ENCODE measurements around the gene SPATC1L. TPM values are rescaled to one million over a fixed set of nuclear protein-coding genes. Genes with fewer than 3 reads are reported as not detected.

Gene SPATC1L
- total RNA-seq, 1 experiment from 2014 or later = 36.0 TPM

DNA sequence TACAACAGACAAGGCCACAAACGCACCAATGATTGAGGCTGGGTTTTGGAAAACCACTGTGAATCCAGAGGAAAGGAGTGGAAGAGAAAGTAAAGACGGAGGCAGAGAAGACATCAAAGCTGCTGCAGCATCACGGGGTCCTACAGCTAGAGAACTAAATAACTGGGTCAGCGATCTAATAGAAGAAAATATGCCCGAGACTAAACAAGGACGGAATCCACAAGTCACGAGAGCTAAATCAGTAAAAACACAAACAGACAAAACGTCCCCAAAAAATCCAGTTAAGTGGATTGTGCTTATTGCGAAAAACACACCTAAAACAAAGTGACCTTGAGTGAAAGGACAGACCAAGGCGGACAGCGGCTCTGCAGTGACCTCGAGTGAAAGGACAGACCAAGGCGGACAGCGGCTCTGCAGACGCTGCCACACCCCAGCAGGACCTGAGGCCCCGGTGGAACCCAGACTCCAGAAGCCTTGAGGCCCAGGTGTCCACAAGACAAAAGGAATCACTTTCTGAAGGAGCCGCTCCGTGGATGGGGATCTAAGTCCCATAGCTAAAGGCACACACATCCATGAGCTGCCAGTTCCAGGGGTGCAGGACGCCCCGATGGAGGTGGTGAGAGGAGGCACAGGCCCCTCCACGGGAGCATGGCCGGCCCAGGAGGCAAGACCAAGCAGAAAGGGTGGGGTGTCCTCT is 34.9 kb downstream of the SPATC1L start:
- Histone ChIP-seq H3K79me1 (ENCODE audit: insufficient read depth, low read depth, low read length, poor library complexity, severe bottlenecking) (no peaks in the 10 kb centered on the region), H3K9me3 (ENCODE audit: control insufficient read depth, low read depth, low read length) (no peaks in the 10 kb centered on the region), H3K9ac (ENCODE audit: extremely low read depth, insufficient read length, low read length) (no peak overlapping the region), H3K4ac (ENCODE audit: low read depth, low read length) (no peak overlapping the region), H4K20me1 (ENCODE audit: control insufficient read depth, insufficient read depth, insufficient read length) (no peaks in the 10 kb centered on the region), H2BK15ac (ENCODE audit: low read depth, low read length) (no peak overlapping the region), H3K4me1 (ENCODE audit: insufficient read depth, low read length) (no peaks in the 10 kb centered on the region; the same call in 1 of the 2 replicates), H3K4me2 (ENCODE audit: insufficient read depth, insufficient read length, low read length) (no peak overlapping the region), H2AK5ac (ENCODE audit: insufficient read length, low read length) (no peak overlapping the region), H2BK20ac (ENCODE audit: low read depth, low read length, poor library complexity, severe bottlenecking) (no peak overlapping the region), H3K14ac (ENCODE audit: insufficient read depth, low read length) (no peak overlapping the region), H2AFZ (ENCODE audit: low read length) (no peak overlapping the region), H4K5ac (ENCODE audit: insufficient read length, low read depth, low read length) (no peak overlapping the region), H2BK12ac (ENCODE audit: insufficient read length, low read depth, low read length) (no peak overlapping the region), H3K56ac (ENCODE audit: insufficient read length, low read depth, low read length) (no peak overlapping the region), H4K8ac (replicated peaks; ENCODE audit: insufficient read length, low read depth, low read length) (no peak overlapping the region), H3K27ac (ENCODE audit: insufficient read length, low read depth, low read length) (no peak overlapping the region), H2BK5ac (ENCODE audit: insufficient read length, low read length) (no peak overlapping the region), H3K23ac (ENCODE audit: insufficient read length, low read depth, low read length) (no peak overlapping the region), H3K27me3 (ENCODE audit: insufficient read depth, low read length) (no peaks in the 10 kb centered on the region), H4K91ac (ENCODE audit: insufficient read length, low read depth, low read length) (no peak overlapping the region), H3K79me2 (ENCODE audit: insufficient read depth, low read length) (no peaks in the 10 kb centered on the region), H3T11ph (ENCODE audit: low read length) (no peak overlapping the region), H2BK120ac (ENCODE audit: low read depth, low read length, poor library complexity, severe bottlenecking) (no peak overlapping the region), H3K23me2 (ENCODE audit: insufficient read length, low read depth, low read length, poor library complexity, severe bottlenecking) (no peaks in the 10 kb centered on the region), H3K18ac (ENCODE audit: insufficient read length, low read depth, low read length) (no peak overlapping the region)
- no peak overlapping the region for H3K4me3 Mint-ChIP-seq
- DNase-seq = no peak
- H3K9me3 Mint-ChIP-seq = peaks cover 5 to 6% of the 10 kb centered on the region in 2 experiments; a peak in 2 of 5 replicates
- H3K27me3 Mint-ChIP-seq (ENCODE audit: low read depth) = no peaks in the 10 kb centered on the region
- TF ChIP-seq, protein P1, sequence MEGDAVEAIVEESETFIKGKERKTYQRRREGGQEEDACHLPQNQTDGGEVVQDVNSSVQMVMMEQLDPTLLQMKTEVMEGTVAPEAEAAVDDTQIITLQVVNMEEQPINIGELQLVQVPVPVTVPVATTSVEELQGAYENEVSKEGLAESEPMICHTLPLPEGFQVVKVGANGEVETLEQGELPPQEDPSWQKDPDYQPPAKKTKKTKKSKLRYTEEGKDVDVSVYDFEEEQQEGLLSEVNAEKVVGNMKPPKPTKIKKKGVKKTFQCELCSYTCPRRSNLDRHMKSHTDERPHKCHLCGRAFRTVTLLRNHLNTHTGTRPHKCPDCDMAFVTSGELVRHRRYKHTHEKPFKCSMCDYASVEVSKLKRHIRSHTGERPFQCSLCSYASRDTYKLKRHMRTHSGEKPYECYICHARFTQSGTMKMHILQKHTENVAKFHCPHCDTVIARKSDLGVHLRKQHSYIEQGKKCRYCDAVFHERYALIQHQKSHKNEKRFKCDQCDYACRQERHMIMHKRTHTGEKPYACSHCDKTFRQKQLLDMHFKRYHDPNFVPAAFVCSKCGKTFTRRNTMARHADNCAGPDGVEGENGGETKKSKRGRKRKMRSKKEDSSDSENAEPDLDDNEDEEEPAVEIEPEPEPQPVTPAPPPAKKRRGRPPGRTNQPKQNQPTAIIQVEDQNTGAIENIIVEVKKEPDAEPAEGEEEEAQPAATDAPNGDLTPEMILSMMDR (conservative IDR thresholded peaks at IDR 0.05) = no peak
- H3K36me3 Mint-ChIP-seq (ENCODE audit: insufficient read depth in 1 of 3, low read depth in 3 of 3) = peaks cover 0 to 3% (median 1%) of the 10 kb centered on the region in 3 experiments; a peak in 3 of 7 replicates
- peaks cover 11 to 16% of the 10 kb centered on the region in 2 experiments for H3K4me1 Mint-ChIP-seq
- H3K27ac Mint-ChIP-seq = no peak overlapping the region; a peak in 1 of 7 replicates
- WGBS (ENCODE audit: extremely low coverage, insufficient read length, low lambda C conversion rate) = no CpG with 5 or more reads among the region's 22 CpGs

Measured in H9 (cell line).